NT2/D1 (cell line): Measurements from ENCODE around the gene RBKS.

ENCODE experiments used
- SUZ12 ChIP-seq: IDR thresholded peaks from 2 replicates; pipeline ENCODE4 v1.6.1; 2011; ENCODE audit not compliant: insufficient read length, insufficient read depth; ENCODE audit errors: extremely low read depth
- YY1 ChIP-seq: IDR thresholded peaks from 2 replicates; pipeline ENCODE4 v1.6.1; 2011; ENCODE audit not compliant: insufficient read length, insufficient read depth
- ZNF274 ChIP-seq: IDR thresholded peaks from 2 replicates; pipeline ENCODE4 v1.6.1; 2011; ENCODE audit warnings: mild to moderate bottlenecking, low read depth, low read length

GRCh38 chr2:27887111-27887510 lies 3.1 kb downstream of the RBKS start:
- no peak for TF ChIP-seq SUZ12
- no peak for TF ChIP-seq ZNF274
- no peak for TF ChIP-seq YY1
